ENCODE data around the gene RIPOR2.
"Not testable (repeated sequence)": the region's sequence is repeated elsewhere in the genome, so short reads cannot be mapped to it uniquely, and the experiment has no call there.

The RIPOR2 gene

GRCh38 chr6:24950218-24950941 is 14.6 kb upstream of the RIPOR2 start:
- DNase-seq: no peak

- no peak for DNase-seq
Measured at GRCh38 chr6:24949020-24949569, 13.3 kb upstream of the RIPOR2 start.

GRCh38 chr6:24948261-24948660 is 12.5 kb upstream of the RIPOR2 start:
- not testable (repeated sequence) for DNase-seq

- no peak for DNase-seq
Measured at GRCh38 chr6:24947636-24948035, 11.9 kb upstream of the RIPOR2 start.

DNA sequence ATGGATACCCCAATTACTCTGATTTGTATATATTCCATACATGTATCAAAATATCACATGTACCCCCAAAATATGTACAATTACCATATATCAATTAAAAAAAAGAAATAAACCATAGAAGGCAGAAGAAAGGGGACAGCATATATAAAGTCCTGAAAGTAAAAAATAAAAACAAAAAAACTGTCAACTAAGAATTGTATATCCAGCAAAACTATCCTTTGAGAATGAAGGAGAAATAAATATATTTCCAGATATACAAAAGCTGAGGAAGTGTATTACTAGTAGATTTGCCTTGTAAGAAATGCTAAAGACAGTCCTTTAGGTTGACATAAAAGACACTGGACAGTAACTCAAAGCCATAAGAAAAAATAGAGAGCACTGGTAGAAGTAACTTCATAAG is 9.3 kb upstream of the RIPOR2 start:
- no peak for DNase-seq

GRCh38 chr6:24943774-24944173 is 8.0 kb upstream of the RIPOR2 start:
- no peak for DNase-seq

- DNase-seq: no peak
Measured at GRCh38 chr6:24940311-24940917, 4.7 kb upstream of the RIPOR2 start.

GRCh38 chr6:24936641-24937317 is 1.0 kb upstream of the RIPOR2 start:
- peak in 1 of 2 donors; percentile 62 for DNase-seq

DNA sequence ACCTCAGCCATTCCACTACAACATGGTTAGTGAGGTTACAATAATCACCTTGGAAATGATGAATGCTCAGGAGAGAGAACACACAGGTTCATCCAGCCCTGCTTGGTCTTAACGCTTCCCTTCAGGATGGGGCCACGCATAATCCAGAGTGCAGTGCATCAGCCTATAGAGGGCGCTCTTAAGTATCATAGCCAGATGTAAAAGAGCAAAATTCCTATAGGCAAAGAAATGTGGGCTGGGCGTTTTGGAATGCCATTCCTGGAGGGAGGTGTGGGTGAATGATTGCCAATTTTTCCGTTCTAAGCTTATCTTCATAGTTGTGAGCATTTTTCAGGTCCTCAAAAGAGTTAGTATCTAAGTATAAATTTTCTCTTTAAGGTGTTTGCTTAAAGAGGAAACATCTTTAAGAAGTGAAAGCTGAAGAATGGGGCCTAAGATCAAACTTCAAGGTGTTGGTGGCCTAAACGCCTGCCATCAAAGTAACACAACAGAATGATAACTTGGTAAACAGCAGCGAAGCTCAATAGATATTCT is 1.8 kb downstream of the RIPOR2 start:
- DNase-seq: no peak

GRCh38 chr6:24933266-24933665 is 2.5 kb downstream of the RIPOR2 start:
- DNase-seq: no peak

DNA sequence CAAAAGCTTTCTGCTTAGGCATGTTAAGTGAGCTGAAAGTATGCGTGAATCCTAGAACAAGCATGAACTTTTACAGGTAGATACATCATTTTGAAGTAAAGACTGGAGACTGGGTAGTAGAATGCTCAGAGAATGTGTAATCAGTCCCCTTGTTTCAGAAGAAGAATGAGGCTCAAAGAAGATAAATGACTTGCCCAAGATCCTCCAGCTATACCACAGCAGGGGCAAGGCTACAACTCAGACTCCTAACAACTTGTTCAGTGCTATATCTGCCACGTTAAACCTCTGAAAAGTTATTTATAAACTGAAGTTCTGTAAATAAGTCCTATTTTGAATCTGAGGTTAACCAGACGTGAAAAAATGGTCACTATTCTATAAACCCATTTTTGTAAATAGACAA is 2.9 kb downstream of the RIPOR2 start:
- DNase-seq: no peak

GRCh38 chr6:24931718-24932691 is 3.8 kb downstream of the RIPOR2 start:
- DNase-seq: no peak

- DNase-seq: no peak
Measured at GRCh38 chr6:24931296-24931695, 4.5 kb downstream of the RIPOR2 start.

DNA sequence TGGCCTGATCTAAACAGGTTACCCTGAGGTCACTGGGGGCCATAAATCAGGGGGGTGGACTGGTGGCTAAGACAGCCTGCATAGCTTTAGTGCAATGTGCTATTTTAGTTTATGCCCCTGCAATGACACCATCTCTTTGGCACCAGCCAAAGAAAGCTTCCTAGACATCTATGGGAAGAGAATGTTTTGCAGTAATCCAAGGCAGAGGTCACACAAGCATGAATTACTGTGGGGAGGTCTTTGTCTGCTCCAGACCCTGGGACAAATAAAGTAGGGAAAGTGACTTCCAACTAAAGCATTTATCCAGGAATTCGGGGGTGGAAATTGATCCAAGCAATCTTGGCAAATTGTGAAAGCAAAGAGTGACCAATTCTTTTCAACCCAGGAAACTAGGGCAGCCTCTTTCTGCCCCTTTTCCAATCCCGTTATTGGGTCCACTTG is 5.3 kb downstream of the RIPOR2 start:
- no peak for DNase-seq

GRCh38 chr6:24929242-24929641 is 6.5 kb downstream of the RIPOR2 start:
- no peak for DNase-seq

DNA sequence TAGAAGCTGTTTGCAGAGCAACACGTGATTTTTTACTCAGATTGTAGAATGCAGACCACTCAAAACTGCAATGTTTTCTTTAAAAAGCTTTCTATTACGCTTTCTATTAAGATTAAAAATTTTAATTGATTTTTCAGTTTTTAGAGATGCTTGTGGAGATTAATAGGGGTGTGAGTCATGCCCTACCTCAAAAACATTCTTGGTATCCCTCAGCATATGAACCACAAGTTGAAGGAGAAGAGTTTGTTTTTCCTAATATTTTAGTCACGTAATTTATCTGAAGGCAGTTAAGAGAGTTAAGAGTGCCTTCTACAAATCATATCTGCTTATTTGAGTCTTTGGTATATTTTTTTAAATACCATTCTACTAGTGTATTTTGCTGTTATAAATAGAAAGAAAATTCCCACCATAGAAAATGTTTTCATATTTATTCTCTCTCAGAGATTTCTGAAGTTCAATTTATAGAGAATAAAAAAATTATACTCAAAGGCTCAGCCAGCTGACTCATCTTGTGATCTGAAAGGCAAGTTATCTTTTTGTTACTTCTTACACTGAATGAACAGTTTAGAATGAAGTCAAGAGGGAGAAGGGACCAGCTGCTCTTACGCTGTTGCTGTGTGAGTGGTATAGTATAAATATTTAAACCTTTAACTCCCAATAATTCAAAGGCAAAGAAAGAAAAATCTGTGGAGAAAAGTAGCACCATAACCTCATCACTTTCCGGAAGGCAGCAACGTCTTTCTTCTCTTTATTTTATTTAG is 7.6 kb downstream of the RIPOR2 start:
- no peak for DNase-seq

GRCh38 chr6:24927277-24927955 is 8.3 kb downstream of the RIPOR2 start:
- peak in 1 of 2 donors; percentile 60 for DNase-seq

- DNase-seq: not testable (repeated sequence)
Measured at GRCh38 chr6:24926647-24927046, 9.1 kb downstream of the RIPOR2 start.

- DNase-seq: no peak
Measured at GRCh38 chr6:24926192-24926591, 9.6 kb downstream of the RIPOR2 start.

DNA sequence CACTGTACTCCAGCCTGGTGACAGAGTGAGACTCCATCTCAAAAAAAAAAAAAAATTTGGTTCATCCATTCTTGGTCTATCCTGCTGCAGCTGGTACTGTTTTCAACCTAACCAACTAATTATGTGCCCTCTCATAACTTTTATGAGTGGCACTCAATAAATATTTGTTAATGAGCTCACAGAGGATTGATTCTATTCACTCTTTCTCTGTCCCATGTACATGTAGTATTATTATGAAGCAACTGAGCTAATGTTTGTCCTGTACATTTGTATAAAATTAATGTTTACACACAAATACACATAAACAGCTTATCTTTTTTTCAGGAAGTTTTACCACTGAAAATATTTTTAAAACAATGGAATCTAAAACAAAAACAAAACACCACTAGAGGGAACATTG is 10.1 kb downstream of the RIPOR2 start:
- DNase-seq: no peak
